ENCODE measurements around the gene RANBP17.
"Not testable (repeated sequence)": the region's sequence is repeated elsewhere in the genome, so short reads cannot be mapped to it uniquely, and the experiment has no call there.

The RANBP17 gene

GRCh38 chr5:171258737-171259415 lies 397.1 kb downstream of the RANBP17 start:
- DNase-seq = no peak

DNA sequence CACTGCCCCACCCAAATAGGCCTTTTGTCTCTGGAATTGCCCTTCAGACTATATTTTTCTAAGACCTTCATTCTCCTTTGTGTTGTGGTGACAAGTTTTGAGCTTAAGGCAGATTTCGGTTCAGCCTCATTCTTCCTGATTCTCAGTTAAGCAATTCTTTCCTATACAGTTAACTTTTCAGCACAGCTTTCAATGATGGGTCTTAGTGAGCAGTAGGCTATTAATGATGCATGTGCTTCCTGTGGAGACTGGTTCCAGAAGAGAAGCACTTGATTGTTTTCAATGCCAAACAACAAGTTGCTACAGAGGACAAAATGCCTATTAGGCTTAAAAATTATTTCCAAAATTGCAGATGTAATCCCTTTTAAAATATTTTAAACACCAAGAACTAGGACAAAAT lies 399.5 kb downstream of the RANBP17 start:
- DNase-seq = no peak

GRCh38 chr5:171261904-171262303 lies 400.1 kb downstream of the RANBP17 start:
- no peak for DNase-seq

DNA sequence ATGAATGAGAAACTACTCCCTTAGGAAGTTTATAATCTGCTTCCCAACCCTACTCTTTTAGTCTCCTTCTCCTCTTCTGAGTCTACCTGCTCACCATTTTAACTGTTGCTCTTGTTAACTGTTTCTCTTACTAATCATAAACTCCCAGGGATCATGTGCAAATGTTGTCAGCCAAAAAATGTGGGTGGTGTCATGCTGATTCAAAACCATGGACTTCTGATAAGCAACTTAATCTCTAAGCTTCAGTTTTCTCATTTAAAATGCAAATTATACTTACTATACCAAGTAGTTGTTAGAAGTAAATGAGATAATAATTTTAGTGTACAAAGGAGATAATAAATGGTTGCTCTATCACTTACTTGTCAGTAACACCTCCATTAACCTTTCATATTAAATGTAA lies 401.4 kb downstream of the RANBP17 start:
- DNase-seq = no peak

DNA sequence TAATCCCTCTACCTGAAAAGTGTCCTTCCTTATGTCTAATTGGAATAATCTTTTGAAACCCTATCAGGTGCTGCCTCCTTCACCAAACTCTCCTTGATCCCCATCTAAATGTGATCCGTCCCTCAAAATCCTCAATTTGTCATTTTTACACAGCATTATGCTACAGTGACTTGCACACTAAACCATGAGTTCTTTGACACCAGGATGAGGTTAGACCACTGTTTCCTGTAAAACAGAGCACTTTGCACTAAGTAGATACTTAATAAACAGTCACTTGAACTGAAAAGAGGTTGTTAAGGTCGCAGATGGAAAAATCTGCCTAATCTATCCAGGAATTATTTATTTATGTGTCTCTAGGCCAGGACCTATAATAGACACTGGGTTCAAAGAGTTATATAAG lies 403.0 kb downstream of the RANBP17 start:
- DNase-seq = no peak

DNA sequence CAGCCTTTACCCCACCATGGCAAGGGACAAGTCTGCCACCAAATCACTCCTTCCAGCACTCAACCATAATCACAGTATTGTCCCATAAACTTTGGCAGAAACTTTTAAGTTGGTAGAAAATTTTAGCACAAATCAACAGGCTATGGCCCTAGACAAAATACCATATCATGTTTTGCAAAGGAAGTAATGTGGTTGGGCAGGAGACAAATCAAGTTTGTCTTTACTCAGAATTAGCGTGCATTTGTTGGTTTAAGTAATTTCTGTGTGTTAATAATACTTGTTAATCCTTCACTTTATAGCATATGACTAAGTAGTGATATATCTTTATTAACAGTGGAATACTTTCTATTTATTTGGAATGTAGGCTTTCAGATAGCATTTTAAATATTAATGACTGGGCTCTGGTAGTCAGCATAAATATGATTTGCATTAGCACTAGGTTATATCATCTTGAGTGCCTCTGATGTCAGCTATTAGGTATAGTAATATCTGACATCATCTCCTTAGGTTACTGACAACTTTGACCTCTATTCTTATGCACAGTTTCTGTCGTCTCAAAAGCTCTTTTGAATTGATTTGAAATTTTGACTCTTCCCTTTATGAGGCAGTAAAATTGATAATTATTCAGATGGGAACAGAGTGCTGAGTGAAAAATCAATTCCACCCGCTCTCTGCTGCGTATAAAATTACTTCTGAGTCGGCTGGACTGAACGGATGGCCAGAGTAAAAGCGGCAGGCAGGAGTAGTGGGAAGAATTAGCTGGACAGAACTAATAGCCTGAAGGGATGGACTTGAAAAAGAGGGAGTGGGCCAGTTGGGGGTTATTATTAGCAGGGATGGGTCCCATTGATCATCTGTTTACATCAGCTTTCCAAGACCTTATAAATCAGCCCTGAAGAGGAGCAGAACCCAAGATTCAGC lies 407.1 kb downstream of the RANBP17 start:
- DNase-seq = no peak

- no peak for DNase-seq
Measured at GRCh38 chr5:171269717-171270116, 407.9 kb downstream of the RANBP17 start.

DNA sequence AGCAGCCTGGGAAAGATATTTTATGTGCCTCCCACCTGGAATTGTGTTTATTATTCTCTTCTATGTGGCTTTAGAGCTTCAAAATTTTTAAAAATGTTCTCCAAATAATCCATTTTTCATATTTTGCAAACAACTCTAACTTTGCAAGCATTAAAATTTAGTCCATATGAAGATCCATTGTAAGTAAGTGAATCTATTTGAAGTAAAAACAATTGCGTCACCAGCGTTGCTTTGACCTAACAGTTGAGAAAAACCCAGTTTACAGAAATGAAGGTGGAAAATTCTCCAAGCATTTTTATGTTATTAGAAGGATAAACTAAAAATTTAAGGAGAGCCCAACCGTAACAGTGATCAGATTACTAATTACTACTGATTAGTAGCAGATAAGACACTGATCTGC lies 408.3 kb downstream of the RANBP17 start:
- DNase-seq = no peak

GRCh38 chr5:171271798-171272197 lies 410.0 kb downstream of the RANBP17 start:
- no peak for DNase-seq

- DNase-seq = no peak
Measured at GRCh38 chr5:171272996-171273970, 411.5 kb downstream of the RANBP17 start.

DNA sequence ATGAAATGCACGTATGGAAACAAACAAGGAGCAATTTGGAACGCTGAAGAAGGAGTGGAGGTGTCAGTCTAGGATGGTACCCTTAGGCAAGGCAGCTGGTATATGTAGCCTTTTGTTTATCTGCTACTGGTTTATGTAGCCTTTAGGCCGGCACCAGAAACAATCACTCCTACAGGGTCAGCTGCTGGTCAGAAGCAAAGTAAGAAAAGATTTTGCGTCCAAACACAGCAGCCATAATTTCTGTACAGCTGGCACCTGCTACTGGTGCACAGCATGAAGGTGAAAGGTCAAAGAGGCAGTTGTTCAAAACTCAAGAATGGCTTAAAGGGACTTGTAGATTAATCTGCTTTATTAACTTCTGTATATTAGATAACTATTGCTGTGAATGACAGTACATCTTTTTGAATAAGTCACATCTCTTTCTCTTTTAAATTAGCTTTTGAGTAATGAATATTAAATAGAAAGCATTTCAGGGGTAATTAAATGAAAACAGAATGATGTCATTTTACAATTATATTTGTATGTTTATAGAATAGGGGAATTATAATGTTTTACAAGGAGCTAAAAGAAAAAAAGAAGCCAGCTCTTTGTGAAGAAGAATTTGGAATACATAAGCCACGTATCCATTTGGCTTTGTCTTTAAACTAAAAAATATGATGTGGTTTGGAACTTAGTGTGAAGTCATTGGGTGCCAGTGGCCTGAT lies 414.2 kb downstream of the RANBP17 start:
- DNase-seq = no peak

GRCh38 chr5:171283753-171284152 lies 421.9 kb downstream of the RANBP17 start:
- no peak for DNase-seq

- DNase-seq = no peak
Measured at GRCh38 chr5:171285465-171285864, 423.6 kb downstream of the RANBP17 start.

DNA sequence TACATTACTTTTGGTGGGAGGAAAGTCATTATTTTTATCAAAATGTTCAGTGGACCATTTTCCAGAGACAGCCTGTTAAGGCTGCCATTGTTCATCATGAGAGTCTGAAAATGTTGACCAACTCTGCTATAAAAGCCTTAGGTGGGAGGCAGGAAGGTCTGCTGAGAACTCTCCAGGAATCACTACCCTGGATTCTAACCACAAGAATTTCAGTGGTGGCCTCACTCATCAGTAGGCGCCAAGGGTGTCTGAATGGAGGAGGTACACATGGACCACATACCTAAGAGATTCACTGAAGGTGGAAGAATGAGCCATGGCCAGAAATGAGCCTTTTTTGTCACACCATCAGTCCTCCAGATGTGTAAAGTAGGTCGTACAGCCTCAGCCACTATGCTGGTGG lies 426.2 kb downstream of the RANBP17 start:
- no peak for DNase-seq

DNA sequence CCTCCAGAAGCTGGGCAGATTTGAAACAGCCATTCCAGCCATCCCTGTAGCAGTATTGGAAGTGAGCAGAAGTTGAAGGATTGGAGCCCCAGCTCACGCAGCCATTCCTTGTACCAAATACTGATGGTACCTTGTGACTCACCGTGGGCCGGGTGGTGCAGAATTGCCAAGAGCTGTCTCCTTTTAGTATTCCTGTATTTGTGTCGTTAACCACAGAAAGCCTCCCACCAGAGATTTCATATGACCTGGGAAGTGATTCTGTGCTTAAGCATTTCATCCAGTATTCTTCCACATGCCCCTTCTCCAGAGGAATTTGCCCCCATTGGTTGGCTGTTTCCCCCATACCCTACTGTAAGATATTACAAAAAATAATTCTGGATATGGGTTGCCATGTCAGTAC lies 429.6 kb downstream of the RANBP17 start:
- no peak for DNase-seq

DNA sequence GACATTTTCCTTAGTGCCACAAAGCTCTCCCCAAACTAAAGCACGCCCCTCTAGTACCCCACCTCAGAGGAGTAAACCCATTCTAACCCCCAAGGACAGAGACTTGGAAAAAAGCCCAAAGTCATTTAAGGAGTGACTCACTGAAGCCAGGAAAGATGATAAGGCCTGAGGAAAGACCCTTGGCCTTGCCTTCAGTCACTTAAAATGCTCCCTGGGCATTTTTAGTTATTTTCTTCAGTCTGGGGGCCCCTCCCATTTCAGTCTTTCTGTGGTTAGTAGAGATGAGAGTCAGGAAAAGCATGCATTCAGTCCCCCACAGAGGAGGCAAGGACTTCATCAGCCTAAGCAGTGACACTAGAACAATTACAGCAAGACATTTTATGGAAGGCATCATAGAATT lies 433.5 kb downstream of the RANBP17 start:
- DNase-seq = no peak

- DNase-seq = no peak
Measured at GRCh38 chr5:171295801-171296200, 434.0 kb downstream of the RANBP17 start.

GRCh38 chr5:171297941-171298340 lies 436.1 kb downstream of the RANBP17 start:
- not testable (repeated sequence) for DNase-seq

- no peak for DNase-seq
Measured at GRCh38 chr5:171299228-171299627, 437.4 kb downstream of the RANBP17 start.

GRCh38 chr5:171299851-171300250 lies 438.0 kb downstream of the RANBP17 start:
- DNase-seq = no peak

DNA sequence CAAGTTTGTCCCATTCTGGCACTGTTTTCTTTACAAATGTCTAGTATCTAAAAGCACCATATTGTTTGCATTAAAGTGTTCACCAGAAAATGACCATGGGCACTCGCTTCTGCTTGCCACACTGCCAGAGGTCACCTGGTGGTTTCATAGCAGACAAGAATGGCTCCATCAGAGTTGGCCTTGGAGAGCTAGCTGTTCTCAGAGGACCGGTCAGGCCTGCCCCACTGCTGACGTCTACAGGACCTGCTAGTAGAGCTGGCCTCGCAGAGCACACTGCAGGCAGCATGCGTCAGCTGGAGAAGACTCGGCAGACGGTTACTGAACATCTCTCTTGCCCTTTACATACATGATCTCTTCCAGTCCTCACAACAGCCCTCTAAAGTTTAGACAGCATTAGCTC lies 438.5 kb downstream of the RANBP17 start:
- no peak for DNase-seq

GRCh38 chr5:171306166-171306565 lies 444.3 kb downstream of the RANBP17 start:
- peak; percentile 22 for DNase-seq
